GM19328 (cell line): ENCODE measurements around the gene FATE1.

Experiments
- ATAC-seq: cut with Tn5 transposase; IDR thresholded peaks from one replicate; pipeline ENCODE4 v1.9.1; 2021; ENCODE audit warnings: mild to moderate bottlenecking, moderate library complexity; ENCODE audit not compliant: unreplicated experiment

The FATE1 gene

DNA sequence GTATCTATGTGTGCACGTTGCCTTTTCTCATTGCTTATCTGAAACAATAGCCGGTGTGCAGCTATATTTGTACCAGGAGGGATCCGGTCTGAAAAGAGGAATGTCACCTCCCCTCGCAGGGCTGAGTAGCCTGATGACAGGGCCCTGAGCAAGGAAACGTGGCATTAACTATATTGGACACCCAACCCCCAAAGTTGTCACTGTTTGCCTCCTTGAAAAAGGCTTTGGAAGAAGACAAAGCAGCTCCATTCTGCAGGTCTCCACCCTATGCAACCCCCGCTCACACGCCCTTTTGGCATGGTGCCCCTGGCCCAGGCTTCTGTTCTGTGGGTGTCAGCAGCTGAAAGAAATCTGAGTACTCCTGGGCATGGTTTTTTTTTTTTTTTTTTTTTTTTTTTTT lies 12.3 kb upstream of the FATE1 start:
- no peak for ATAC-seq

GRCh38 chrX:151704041-151704663 lies 11.7 kb upstream of the FATE1 start:
- ATAC-seq, result no peak

DNA sequence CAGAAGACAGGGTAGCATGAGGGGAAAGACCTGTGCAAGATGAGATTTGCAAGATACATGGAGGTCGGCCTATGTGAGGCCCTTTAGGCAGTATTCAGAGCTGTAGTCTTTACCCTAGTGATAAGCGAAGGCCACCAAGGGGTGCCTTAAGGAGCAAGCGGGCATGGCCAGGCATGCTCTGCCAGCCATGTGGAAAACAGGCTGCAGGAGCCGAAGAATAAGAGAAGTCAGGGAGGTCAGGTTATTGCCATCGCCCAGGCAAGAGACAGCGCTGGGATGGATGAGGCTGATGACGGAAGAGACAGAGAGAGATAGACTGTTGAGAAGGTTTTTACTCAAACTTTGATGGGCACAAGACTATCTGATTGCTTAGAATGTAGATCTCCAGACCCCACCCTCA lies 7.0 kb upstream of the FATE1 start:
- no peak for ATAC-seq

DNA sequence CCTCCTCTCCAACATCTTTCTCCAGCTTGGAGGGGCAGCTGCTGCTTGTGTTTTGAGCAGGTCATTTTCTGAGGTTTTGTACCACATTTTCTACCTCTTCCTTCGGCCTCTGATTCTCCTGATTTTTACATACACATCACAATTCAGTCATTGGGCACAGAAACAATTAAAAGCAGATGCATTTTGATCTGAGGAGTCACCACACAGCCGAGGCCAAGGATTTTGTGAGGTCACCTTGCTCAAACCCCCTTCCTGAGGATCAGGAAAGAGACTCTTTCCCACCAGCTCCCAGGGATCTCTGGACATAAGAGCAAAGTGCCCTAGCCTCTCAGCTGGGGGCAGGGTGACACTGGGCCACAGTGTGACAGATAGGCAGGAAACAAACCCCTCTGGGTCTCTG lies 5.4 kb upstream of the FATE1 start:
- ATAC-seq, result no peak

DNA sequence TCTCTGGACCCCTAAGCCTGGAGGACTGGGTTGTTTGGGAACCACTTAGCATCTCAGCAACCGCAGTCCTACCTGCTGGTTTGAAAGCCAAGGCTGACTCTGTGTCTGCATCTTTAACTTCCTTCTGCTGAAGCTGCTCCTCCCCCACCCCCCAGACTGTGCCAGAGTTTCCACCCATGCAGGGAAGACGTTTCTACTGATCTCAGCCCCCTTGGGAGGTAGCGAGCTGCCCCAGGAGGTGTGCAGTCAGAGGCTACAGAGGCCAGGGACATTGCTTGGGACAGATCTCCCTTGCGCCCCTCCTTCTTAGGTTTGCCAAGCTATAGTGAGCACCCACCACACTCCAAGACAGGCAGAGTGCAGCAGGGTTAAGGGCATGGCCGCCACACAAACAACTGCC lies 4.7 kb upstream of the FATE1 start:
- no peak for ATAC-seq

GRCh38 chrX:151711787-151712186 lies 4.0 kb upstream of the FATE1 start:
- no peak for ATAC-seq

DNA sequence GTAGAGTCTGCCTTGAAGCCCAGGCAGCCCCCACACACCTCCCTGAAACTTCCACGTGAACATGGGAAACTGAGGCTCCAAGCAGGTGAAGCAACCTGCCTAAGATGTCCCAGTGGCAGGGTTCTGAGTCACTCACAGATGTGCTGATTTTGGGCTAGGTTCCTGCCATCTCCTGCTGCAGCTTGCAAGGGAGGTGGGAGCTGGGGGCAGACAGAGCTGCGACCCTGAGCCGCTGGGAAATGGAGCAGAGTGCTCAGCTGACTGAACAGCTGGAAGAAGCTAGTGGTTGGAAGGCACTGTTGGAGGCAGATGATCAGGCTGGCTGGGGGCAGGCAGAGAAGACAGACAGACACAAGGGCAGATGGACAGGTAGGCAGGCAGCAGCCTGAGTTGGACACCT lies 3.6 kb upstream of the FATE1 start:
- no peak for ATAC-seq

GRCh38 chrX:151713849-151714248 lies 2.0 kb upstream of the FATE1 start:
- ATAC-seq, result no peak

- no peak for ATAC-seq
Observed at GRCh38 chrX:151714362-151714761, 1.5 kb upstream of the FATE1 start.

DNA sequence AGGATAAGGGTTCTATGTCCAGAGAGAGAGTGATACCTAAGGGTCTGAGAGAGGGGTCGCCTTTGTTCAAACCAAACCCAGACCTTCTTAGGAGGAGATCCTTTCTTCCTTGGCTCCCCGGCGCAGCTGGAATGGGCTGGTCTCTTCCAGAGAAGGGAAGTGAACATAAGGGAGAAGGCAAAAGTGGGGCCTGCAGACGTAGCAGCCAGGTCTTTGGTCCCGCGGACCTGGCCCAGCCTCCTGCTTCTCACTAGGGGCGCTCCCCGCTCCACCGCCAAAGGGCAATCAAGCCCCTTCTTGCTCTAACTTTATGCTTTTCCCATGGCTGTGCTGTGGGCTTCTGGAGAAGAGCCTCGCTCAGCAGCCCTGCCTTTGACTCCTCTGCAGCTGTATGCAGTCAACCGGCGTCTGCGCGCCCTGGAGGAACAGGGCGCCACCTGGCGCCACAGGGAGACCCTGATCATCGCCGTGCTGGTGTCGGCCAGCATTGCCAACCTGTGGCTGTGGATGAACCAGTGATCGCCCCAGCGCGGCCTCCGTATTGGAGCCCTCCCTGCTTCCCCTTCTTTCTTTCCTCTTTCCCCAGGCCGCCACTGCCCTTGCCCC lies 6.5 kb downstream of the FATE1 start:
- no peak for ATAC-seq

DNA sequence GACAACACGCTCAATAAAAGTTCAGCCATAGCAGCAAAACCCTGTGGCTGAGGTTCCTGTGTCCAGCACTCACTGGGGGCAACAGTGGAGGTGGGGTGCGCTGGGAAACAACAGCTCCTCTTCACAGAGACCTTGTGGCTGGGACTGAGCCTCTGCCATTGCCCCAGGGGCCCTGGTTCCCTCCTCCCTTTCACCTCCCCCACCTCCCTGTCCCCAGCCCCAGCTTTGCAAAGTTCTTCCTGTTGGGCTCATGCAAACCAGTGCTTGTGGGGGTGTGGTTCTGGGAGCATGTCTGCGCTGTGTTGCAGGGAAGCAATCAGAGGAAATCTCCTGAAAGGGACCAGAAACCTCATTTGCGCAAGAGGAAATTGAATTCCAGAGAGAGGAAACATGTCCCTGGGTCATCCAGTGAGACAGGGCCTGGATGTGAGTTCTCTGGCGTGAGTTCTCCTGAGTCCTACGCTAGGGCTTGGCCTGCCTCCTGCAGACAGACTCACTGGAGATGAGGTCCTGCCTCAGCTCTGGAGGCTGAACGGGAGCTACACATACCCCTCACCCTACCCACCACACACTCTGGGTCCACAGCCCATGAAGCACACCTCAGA lies 7.4 kb downstream of the FATE1 start:
- no peak for ATAC-seq

DNA sequence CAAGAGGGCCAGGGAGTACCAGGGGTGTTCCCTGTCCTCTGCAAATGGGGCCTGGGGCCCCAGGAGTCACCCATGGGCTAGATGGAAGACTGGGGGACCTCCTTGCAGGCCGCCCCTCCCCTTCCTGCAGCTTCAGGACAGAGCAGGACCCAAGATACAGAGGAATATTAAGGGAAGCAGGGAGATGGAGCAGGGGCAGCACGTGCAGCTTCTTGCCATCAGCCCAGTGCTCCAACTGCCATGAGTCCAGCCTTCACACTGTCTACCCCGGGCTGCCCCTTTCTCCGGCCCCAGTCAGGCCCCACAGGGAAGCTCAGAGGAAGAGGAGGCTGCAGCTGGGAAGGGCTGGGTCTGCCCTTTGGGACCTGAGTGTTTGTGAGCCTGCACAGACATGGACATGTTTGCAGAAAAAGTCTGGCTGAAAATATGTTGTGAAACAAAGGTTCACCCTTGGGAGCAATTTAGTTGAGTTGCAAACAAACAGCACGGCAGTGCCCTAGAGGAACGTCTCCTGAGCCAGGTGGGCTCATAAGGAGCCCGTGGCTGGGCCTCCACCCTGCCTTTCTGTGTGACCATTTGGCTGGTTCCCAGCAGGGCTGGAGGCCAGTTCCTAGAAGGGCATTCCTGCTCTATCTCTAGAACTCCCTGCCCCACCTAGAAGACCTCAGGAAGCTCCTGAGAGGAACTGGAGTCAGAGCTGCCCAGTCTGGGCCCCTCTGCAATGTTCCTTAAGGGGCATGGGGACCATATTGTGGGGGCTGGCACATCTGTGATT lies 8.9 kb downstream of the FATE1 start:
- ATAC-seq, result no peak

DNA sequence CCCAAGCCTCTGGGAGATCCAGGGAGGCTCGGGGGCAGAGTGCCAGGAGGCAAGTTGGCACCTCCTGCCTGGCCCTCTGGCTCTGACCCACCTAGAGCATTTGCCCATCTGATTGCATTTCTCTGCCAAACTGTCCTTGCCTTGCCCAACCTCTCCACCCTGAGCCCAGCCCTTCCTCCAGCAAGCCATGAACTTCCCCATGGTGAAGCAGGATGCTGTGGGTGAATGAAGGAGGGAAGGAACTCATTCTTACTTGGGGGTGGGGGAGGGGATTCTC lies 9.4 kb downstream of the FATE1 start:
- no peak for ATAC-seq

DNA sequence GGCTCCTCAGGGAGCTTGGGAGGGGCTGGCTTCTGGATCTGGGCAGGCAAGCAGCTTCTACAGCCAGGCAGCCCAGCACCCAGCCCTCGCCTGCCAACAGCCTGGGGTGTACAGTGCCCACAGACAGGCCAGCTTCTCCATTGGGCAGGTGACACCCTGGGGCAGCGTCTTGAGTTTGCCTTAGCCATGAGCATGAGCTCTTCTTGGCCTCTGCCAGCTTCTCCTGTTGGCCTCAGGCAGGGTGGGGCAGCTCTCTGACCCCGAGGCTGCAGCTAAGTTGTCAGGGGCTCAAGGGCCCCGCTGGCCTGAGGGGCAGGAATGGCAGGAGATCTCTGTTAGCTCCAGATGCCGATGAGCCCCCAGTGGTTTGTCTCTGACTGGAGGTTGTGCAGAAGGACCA lies 10.9 kb downstream of the FATE1 start:
- no peak for ATAC-seq

DNA sequence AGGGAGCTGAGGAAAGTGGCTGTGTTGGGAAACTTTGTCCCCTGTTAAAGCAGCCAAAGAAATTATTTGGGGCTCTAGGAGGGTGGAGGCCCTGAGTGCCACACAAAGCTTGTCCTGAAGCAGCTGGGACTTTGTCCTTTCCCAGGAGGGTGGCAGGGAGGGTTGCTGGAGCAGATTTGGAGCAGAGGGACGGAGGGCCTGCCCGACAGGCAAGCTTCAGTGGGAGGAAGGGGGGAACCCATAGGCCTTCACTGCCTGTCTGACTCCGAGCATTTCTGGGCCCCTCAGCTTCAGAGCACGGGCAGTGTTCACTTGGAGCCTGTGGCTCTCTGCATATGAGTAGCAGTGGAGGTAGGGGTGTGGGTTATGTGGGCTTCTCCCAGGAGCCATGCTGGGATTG lies 11.5 kb downstream of the FATE1 start:
- ATAC-seq, result no peak

DNA sequence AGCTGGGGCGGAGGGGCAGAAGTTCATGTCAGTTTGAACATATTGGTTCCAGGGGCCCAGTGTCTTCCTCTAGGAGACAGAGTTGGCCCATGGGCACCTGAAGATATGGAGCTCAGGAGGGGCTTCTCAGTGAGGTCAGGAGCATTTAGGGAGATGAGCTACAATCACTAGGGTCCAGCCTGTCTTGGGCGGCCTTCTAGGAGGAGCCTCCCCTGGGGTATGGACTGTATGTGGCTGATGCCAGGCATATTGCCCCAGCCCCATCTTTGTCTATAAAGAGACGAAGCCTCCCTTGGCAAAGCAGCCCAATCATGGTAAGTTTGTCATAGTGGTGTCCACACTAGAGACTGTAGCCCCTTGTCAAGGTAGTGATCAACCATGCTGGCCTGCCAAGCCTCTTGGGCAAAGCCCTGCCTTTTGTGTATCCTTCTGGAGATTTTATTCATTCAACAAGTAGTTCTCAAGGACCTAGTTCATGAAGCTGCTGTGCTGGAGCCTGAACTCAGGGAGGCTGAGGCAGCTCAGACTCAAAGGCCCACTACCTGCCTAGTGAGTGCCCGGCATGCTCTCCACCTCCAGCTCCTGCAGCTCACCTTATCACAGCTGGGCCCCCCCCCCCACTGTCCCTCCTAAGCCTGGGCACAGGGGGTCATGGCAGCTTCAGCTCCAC lies 13.4 kb downstream of the FATE1 start:
- no peak for ATAC-seq

GRCh38 chrX:151734446-151734845 lies 18.6 kb downstream of the FATE1 start, which contains the start of gene CNGA2:
TSS of gene CNGA2 (plus strand) at chrX:151734746. CDS start at chrX:151738484, 3,738 bp downstream.
- no peak for ATAC-seq

GRCh38 chrX:151735219-151735618 lies 19.4 kb downstream of the FATE1 start:
- no peak for ATAC-seq

GRCh38 chrX:151736685-151737084 lies 20.9 kb downstream of the FATE1 start:
- ATAC-seq, result no peak

- ATAC-seq, result no peak
Observed at GRCh38 chrX:151737494-151737893, 21.7 kb downstream of the FATE1 start.

DNA sequence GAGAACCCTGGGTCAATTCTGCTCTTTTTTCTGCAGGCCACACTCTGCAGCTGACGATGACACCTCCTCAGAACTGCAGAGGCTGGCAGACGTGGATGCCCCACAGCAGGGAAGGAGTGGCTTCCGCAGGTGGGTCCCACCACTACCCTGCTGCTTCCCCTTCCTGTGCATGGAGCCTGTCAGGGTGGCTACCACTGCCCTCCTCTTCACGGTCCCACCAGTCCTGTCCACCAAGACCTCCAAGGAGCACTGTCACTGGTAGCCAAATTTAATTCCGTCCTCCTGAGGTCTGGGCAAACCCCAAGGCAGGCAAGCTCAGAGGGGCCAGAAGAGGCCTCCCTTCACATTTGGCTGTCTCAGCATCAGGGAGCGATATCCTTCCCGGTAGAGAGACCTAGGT lies 22.9 kb downstream of the FATE1 start:
- no peak for ATAC-seq

DNA sequence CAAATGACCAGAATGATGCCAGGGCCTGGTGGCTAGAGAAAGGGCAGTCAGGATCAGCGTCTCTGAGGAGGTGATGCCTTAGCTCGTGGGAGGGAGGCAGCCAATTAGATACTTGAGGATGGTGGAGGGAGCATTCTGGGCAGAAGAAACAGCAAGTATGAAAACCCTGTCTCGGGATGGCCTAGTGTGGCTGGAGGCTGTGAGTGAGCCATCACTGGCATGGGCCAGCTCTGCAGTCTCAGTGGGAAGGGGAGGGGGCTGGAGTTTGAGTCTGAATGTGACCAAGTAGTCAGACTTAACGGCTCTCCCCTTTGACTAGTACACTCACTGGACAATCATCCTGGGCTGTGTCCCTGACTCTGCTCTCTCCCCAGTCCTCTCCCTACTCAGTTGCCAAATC lies 25.8 kb downstream of the FATE1 start:
- ATAC-seq, result no peak
